LHCN-M2 (cell line): ENCODE data around the gene ANKLE1. TPM values are rescaled to one million over a fixed set of nuclear protein-coding genes. Genes with fewer than 3 reads are reported as not detected.

Source experiments
- DNase-seq: peaks from one replicate; pipeline ENCODE4 v3.0.0-alpha.2; 2012; ENCODE audit warnings: low read depth
- polyA plus RNA-seq: library from polyadenylated mRNA; unstranded; fragments of >200 nt; gene quantifications from one replicate; pipeline ENCODE4 v1.2.1, GENCODE V29; 2012; ENCODE audit warnings: missing spikeins
- total RNA-seq: library from RNA; depleted of rRNA; stranded (reverse); fragments of >200 nt; gene quantifications from 2 replicates; pipeline ENCODE4 v1.2.3, GENCODE V29; 2014; rRNA removed

Gene ANKLE1
- total RNA-seq = 0.40 and 0.90 TPM in 2 replicates
- 0.13 TPM for polyA plus RNA-seq

DNA sequence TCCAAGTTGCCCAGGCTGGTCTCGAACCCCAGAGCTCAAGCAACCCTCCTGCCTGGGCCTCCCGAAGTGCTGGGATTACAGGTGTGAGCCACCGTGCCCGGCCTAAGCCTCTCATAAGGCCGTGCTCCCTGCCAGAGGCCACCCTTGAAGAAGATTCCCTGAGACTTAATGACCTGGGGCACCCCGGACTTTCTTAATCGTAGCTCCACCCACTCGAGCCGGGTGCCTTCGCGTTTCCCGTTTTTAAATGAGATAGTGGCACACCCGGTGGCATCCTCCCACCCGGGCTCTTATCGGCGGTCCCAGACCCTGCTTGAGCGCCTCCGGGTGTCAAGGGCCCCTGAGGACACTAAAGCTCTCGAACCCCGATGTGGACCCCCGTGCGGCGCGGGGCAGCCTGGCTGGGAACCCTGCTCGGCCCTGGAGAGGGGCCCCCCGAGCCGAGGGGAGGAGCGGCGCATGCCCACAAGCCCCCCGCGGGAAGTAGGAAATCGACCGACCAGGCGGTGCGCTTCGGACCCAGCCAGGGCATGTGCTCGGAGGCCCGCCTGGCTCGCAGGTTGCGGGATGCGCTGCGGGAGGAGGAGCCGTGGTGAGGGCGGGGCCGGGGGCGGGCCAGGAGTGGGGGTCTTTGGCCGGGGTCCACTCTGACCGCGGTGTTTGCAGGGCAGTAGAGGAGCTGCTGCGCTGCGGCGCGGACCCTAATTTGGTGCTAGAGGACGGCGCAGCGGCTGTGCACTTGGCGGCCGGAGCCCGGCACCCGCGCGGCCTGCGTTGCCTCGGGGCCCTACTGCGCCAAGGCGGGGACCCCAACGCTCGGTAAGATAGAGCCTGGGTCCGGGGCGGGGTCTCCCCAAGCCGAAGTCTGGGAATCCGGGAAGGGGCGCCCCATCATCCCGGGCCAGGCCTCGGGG, at the start of gene ANKLE1:
Gene ANKLE1 (plus strand): TSS at position 511 of the 914 bp plus-strand sequence. CDS start 20 bp downstream, at position 531.
- DNase-seq = no peak

DNA sequence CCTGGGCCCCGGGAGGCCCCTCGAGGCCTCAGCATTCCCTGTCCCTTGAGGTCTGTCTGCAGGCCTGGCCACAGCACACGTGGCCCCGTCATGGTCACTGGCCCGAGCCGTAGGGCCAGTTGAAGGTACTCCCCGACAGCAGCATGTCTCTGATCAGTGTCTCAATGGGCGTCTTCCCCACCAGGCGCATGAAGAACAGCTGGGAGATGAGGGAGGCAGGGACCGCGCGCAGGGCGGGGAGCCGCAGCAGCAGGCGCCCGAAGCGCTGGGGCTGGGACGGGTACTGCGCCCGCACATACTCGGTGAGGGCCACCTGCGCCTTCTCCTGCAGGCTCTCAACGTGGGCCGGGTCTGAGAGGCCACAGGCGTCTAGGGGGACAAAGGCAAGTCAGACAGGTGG, 49.4 kb upstream of the ANKLE1 start:
- no peak for DNase-seq

- no peak for DNase-seq
Measured at GRCh38 chr19:17234911-17235299, 46.8 kb upstream of the ANKLE1 start.

- peak; percentile 39 for DNase-seq
Measured at GRCh38 chr19:17235300-17235970, 46.3 kb upstream of the ANKLE1 start.

DNA sequence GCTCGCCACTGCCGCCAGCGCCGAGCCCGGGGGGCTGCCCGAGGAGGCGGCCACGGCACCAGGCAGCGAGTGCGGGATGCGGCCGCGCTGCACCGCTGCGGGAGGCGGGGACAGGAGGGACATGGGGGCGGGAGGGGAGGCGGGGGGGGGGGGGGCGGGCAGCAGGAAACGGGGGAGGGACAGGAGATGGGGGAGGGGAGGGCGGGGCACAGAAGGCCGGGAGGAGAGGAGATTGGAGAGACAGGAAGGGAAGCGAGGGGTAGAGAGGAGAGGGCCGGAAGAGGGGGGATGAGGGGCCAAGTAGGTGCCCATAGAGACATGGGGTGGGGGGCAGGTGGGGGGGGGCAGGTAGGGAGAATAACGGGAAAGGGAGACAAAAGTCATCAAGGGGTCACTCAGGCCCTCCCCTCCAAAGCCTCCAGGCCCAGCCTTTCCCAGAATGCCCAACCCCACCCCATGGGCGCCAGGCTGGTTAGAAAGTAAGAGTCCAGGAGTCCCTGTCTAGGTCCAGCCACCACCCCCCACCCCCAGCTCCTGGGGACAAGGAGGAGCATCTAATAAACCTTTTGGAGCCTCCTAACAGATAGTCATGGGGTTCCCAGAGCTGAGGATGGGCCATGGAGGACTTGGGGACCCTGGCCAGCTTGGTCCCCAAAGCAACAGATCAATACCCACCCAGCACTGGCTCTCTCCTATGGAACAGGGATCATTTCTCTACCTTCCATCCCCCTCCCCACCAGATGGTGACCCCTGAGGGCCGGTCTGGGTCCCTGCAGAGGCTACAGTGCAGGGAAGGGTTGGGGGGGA, 45.5 kb upstream of the ANKLE1 start:
- DNase-seq = no peak

DNA sequence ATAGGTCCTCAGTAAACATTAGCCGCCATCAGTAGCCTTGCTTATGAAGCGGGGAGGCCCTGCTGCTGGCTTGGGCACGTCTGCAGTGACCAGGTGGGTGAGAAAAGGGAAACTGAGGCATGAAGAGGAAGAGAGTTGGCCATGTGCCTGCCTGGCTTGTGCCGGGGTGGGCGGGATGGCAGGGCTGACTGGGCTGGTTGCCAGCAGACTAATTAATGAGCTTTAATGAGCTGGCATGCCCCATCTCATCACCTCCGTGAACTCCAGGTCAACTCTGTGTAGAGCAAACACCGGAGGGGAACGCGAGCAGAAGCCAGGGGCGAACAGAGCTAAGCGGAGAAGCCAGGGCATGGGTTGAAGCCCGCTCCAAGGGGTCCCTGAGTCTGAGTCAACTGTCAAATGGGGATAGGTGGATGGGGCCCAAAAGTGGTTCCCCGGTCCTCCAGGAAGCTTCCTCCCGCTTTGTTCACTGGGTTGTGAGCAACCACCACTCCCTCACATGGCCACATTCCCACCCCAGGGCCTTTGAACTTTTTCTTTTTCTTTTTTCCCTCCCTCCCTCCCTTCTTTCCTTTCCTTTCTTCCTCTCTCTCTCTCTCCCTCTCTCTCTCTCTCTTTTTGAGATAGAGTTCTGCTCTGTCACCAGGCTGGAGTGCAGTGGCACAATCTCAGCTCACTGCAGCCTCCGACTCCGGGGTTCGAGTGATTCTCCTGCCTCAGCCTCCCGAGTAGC, 44.7 kb upstream of the ANKLE1 start:
- DNase-seq = no peak

- DNase-seq = no peak
Measured at GRCh38 chr19:17237747-17238706, 43.7 kb upstream of the ANKLE1 start.

DNA sequence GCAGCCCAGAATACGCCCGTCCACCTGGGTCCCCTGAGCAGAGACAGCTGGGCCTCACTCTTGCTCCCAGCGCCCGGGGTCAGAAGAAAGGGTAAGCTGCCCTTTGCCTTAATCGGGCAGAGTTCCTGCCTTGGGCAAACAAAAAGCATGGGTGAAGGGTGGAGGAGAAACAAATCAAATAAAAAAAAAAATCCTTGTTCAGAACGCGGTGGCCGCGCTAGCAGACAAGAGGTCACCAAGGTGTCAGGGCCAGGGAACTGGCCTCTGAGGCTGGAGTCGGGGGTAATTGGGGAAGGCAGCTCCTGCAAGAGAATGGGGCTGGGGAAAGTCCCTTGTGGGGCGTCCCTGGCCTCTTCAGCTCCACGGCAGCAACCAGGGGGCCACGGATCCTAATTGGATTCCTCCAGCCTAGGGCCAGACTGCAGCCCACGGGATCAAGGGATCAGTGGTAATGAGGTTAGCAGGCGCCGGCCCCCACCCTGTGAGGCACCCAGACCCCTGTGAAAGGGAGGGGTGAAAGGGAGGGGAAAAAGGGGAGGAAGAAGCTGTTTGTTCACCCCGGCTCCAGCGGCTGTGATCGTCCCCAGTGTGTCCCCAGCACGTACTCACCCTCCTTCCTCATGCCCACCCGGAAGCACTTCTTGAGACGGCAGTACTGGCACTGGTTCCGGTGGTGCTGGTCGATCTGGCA, 41.5 kb upstream of the ANKLE1 start:
- no peak for DNase-seq

DNA sequence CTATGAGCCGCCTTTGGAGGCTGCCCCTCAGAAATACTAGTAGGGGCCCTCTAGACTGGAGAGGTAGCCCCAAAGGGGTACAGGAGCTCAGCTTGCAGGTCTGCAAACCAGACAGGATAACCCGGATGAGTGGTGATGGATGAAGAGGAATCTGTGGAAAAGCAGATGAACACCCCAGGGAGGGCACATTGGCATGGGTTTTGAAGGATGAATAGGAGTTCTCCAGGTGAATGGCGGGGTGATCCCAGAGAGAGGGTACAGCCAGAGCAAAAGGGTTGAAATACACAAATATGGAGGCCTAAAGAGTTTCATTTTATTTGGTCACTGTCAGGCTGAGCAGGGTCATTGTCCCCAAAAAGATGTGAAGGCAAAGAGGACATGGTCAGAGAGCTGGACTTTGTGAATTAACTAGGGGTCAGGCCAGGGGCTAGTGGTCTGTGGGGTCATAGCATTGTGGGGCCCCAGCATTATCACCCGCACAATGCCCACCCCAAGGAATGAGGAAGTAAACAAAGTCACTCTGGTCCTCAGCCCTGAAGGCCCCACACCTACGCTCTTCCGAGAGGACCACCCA, 40.8 kb upstream of the ANKLE1 start:
- DNase-seq = no peak

GRCh38 chr19:17242431-17243208, 39.1 kb upstream of the ANKLE1 start:
- no peak for DNase-seq

- no peak for DNase-seq
Measured at GRCh38 chr19:17243211-17243829, 38.4 kb upstream of the ANKLE1 start.

- DNase-seq = peak; percentile 56
Measured at GRCh38 chr19:17243830-17244617, 37.7 kb upstream of the ANKLE1 start.

- DNase-seq = no peak
Measured at GRCh38 chr19:17244618-17245534, 36.8 kb upstream of the ANKLE1 start.

DNA sequence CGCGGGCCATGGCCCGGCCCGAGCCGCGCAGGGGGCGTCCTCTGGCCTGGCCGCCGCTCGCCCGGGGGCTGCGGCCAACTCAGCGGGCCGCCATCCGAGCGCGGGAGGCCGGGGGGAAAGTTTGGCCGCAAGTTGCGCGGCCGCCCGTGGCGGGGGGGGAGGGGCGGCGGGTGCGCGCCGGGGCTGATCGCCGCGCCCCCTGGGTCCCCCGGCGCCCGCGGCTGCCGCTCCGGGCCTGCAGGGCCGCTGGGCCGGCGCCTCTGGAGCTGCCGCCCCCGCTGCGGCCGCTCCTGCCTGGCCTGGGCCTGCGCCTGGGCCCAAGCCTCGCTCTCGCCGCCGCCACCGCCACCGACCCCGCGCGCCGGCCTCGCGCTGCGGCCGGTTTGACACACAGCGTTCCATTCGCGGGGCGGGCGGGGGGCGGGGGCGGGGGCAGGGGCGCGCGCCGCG, 36.1 kb upstream of the ANKLE1 start, which contains the start of gene NR2F6:
Gene NR2F6 (minus strand): TSS at position 385 of the 450 bp plus-strand sequence. CDS start 699 bp downstream, outside the sequence.
- no peak for DNase-seq

DNA sequence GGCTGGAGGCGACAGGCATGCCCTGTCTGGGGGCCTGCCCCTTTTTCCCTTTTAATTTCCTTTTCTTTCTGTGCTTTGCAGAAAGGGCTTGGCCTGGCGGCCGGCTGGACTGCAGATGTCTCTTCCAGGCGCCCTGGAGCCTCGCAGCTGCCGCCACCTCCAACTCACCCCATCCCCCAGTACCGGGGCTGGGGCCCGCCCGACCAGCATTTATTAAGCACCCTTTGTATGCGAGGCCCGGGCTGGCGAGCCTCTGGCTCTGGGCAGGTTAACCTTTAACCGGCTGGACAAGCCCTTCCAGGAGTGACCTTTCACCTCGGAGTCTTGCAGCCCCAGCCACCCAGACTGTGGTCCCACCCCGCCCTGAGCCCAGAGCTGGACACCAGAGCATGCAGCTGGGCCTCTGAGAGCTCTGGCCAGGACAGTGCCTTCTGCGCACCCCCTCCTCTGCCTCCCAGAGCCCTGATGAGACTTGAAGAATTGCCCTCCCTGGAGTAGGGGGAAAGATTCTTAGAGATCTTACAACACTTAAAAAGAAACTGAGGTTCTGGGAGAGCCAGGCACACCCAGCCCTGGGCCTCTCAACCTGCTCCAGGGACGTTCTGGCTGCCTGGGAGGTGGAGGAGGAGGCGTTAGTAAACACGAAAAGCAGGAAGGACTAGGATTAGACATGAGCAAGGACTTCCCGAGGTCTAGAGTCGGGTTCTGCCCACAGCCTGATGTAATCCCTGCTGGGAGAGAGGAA, 34.8 kb upstream of the ANKLE1 start:
- DNase-seq = no peak
